ENCODE results near the gene NRN1L.

- TF ChIP-seq CTCF (IDR thresholded peaks at IDR 0.05; ENCODE audit: low read depth, low read length, poor library complexity, severe bottlenecking) (no peak), EZH2phosphoT487 (IDR thresholded peaks at IDR 0.05; ENCODE audit: borderline replicate concordance, low read length) (no peak)
Measured at GRCh38 chr16:67869653-67870052, 15.0 kb upstream of the NRN1L start.

Measured in DOHH2 (cell line).